Lower leg skin (tissue), 4 donors: ENCODE measurements around the gene HOPX. TPM values are rescaled to one million over a fixed set of nuclear protein-coding genes. Genes with fewer than 3 reads are reported as not detected.
"Not testable (repeated sequence)": the region's sequence is repeated elsewhere in the genome, so short reads cannot be mapped to it uniquely, and the experiment has no call there.

Experiments
- DNase-seq, 2 donors: peaks; one replicate each; pipeline ENCODE4 v3.0.0-alpha.2; 2019; ENCODE audit warnings: low spot score in 2 of 2
- H3K4me3 ChIP-seq: fragments of 200-600 bp; sonication (generic); 2 replicates; pipeline ENCODE4 v1.5.1; 2017; ENCODE audit warnings: mild to moderate bottlenecking, low read depth; ENCODE audit not compliant: poor library complexity, severe bottlenecking
- CTCF ChIP-seq, 3 donors: fragments of 450-650 bp; IDR thresholded peaks; one replicate each; pipeline ENCODE4 v1.5.1; 2016; ENCODE audit warnings: antibody characterized with exemption in 3 of 3, mild to moderate bottlenecking in 3 of 3, moderate library complexity in 2 of 3
- POLR2A ChIP-seq, 2 donors: fragments of 450-650 bp; IDR thresholded peaks; one replicate each; pipeline ENCODE4 v1.6.1; 2016 to 2017; ENCODE audit warnings: antibody characterized with exemption in 2 of 2, mild to moderate bottlenecking in 1 of 2, moderate library complexity in 1 of 2
- WGBS, 2 donors: methylation state at CpG; one replicate each; pipeline ENCODE4 v1.1.5; 2018; 5-methylcytosine and 5-hydroxymethylcytosine counted together
- intact Hi-C: fragments of 100-400 bp; cut with DNase I; formaldehyde crosslinking; loops from one replicate; pipeline ENCODE4 v1.15.0; 2023; ENCODE audit warnings: low total_unique reads
- total RNA-seq, 4 donors: library from RNA; depleted of rRNA; stranded (reverse); fragments of >200 nt; gene quantifications; one replicate each; pipeline ENCODE4 v1.1.0, GENCODE V29; 2016

Gene HOPX
- total RNA-seq: 1,000 to 10,000 TPM; 1,330 to 2,611 (median 2,071) TPM

DNA sequence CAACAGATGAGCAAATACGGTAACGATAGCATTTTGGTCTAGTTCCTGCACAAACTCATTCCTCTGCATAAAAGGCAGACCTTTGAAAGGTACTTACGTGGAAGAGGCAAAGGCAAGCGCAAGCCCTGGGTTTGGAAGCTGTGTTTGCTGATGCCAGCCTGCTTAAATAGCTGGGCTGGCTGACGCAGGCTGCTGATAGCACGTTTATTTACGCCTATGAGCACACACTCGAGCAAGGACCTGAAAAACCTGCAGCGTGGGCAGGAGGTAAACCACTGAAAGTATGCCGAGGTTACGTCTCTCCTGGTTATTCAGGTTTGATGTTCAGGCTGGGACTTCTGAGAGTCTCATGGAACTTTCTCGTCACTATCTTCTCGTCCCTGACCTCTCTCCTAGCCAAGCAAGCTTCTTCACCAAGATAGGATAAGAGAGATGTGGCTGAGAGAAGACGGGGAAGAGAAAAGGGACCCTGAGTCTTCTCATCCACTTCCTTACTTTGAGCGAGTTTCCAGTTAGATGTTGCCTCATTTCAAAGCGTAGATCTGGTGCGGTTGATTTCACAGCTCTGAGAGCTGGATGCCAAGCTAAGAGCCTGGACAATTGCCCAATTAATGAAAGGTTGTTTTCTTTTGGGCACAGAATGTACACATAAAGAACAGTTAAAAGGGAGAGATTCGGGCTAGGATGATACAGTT lies at the start of gene HOPX:
TSS of gene HOPX (minus strand) at position 139 of the 695 bp plus-strand sequence. CDS start 23,480 bp downstream, outside the sequence.
- TF ChIP-seq CTCF (IDR thresholded peaks at IDR 0.05) (no peak), POLR2A (IDR thresholded peaks at IDR 0.05) (no peak)
- DNase-seq: peak; percentile 71 to 88
- 32 to 38% methylated on average over 18 of the region's 18 CpGs for WGBS, 2 donors
- intact Hi-C loops: no loop called here
- no peak within 1 kb of the TSS for H3K4me3 ChIP-seq

GRCh38 chr4:56730097-56730496 lies 49.0 kb upstream of the HOPX start:
- TF ChIP-seq POLR2A (IDR thresholded peaks at IDR 0.05) (no peak), CTCF (IDR thresholded peaks at IDR 0.05) (no peak)
- WGBS, 2 donors: 86 to 92% methylated on average over 5 of the region's 5 CpGs
- intact Hi-C loops: no loop called here
- no peak overlapping the region for H3K4me3 ChIP-seq
- no peak for DNase-seq

DNA sequence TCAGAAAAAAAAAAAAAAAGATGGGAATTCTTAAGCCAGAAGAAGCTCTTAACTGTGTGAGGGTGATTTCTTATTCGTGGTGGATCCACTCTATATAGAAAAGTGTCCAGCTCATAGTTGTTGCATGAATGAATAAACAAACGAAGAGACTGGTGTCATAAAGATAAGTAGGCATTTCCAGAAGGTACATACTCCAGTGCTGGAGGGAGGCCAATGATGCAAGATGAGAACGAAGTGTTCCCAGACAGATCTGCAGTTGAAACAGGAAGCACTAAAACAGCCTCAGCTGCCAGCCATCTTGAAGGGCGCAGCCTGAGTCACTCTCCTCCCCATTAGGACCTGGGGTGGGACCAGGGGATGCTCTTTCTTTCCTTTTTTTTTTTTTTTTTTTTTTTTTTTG lies 47.4 kb upstream of the HOPX start:
- intact Hi-C loops: no loop called here
- DNase-seq: peak in 1 of 2 donors; percentile 86

GRCh38 chr4:56727150-56727549 lies 46.1 kb upstream of the HOPX start:
- intact Hi-C loops: no loop called here
- WGBS, 2 donors: 77 to 79% methylated on average over 4 of the region's 4 CpGs
- no peak for TF ChIP-seq CTCF (IDR thresholded peaks at IDR 0.05)
- no peak for TF ChIP-seq POLR2A (IDR thresholded peaks at IDR 0.05)
- DNase-seq: no peak
- no peak overlapping the region for H3K4me3 ChIP-seq

More for the DNA sequence above, 47.4 kb upstream of the HOPX start:
- TF ChIP-seq CTCF (IDR thresholded peaks at IDR 0.05): no peak
- TF ChIP-seq POLR2A (IDR thresholded peaks at IDR 0.05): no peak
- WGBS, 2 donors: 10 to 51% methylated on average over 4 of the region's 4 CpGs
- H3K4me3 ChIP-seq: no peak overlapping the region

GRCh38 chr4:56726593-56726992 lies 45.5 kb upstream of the HOPX start:
- H3K4me3 ChIP-seq: not testable (repeated sequence)

GRCh38 chr4:56723659-56724230 lies 42.6 kb upstream of the HOPX start:
- DNase-seq: no peak
- 35 to 58% methylated on average over 2 of the region's 2 CpGs for WGBS, 2 donors
- TF ChIP-seq CTCF (IDR thresholded peaks at IDR 0.05) (no peak), POLR2A (IDR thresholded peaks at IDR 0.05) (no peak)
- intact Hi-C loops: no loop called here
- no peak overlapping the region for H3K4me3 ChIP-seq

More at GRCh38 chr4:56726593-56726992, 45.5 kb upstream of the HOPX start:
- intact Hi-C loops, DNase-seq: not testable (repeated sequence)
- WGBS, 2 donors: 74 to 96% methylated on average over 1 of the region's 1 CpG
